ENCODE data around the gene TP53INP2. TPM values are rescaled to one million over a fixed set of nuclear protein-coding genes. Genes with fewer than 3 reads are reported as not detected.

Gene TP53INP2
- total and polyA plus RNA-seq, 2 of the 4 experiments (the other 2 are of a cell fraction): 1.3 to 7.4 TPM

- TF ChIP-seq ELK1 (IDR thresholded peaks at IDR 0.05; ENCODE audit: borderline replicate concordance, low read depth, low read length): no peak
Observed at GRCh38 chr20:34706912-34707784, 3.0 kb downstream of the TP53INP2 start (continued).

GRCh38 chr20:34708621-34709043 is 4.5 kb downstream of the TP53INP2 start:
- no peak overlapping the region for H2BK120ac ChIP-seq (ENCODE audit: low read depth, low read length)
- H2AK5ac ChIP-seq (ENCODE audit: low read depth, low read length): peak overlapping the region; percentile 43; the same call in 1 of the 2 replicates
- peaks cover 17% of the 10 kb centered on the region; the same call in 1 of the 2 replicates for H3K36me3 ChIP-seq (ENCODE audit: control insufficient read depth, insufficient read depth, low read length)
- H3K27ac ChIP-seq (ENCODE audit: insufficient read depth, low read length): peak overlapping the region; percentile 75; the same call in 1 of the 2 replicates
- H2BK20ac ChIP-seq (ENCODE audit: low read depth, low read length): no peak overlapping the region
- H3K4me2 ChIP-seq (ENCODE audit: low read depth, low read length): peak overlapping the region; percentile 13
- H3K9me3 ChIP-seq (ENCODE audit: control insufficient read depth, insufficient read depth, low read length): no peaks in the 10 kb centered on the region
- dilution Hi-C loops (cut with HindIII; ENCODE audit: low sequenced_read_pairs, unreplicated experiment) (no loop called here), intact Hi-C loops (cut with micrococcal nuclease) (loop anchor here (1.0 to 5.0 kb wide), 4 partner anchors 59 to 396 kb away; no protein-coding TSS in a partner anchor), in situ Hi-C loops (cut with MboI; ENCODE audit: low sequenced_read_pairs) (no loop called here)
- ChIA-PET CTCF (interaction anchor here (0.8 to 1.6 kb wide), 2 partner anchors 126 to 170 kb away, joined by 4 to 5 read pairs; no protein-coding TSS in a partner anchor), POLR2A (ENCODE audit: unreplicated experiment) (interaction anchor here (0.6 kb wide), 1 partner anchor 58 kb away, joined by 16 read pairs; no protein-coding TSS in a partner anchor)
- no peak overlapping the region for H3K18ac ChIP-seq (ENCODE audit: low read depth, low read length)
- WGBS, 2 experiments (ENCODE audit: extremely low coverage in 2 of 2, insufficient read length in 1 of 2): 22% methylated on average over 4 of the region's 22 CpGs; no CpG with 5 or more reads in 1 of the 2 experiments
- H3K27me3 ChIP-seq (ENCODE audit: control insufficient read depth, insufficient read depth, low read length): no peaks in the 10 kb centered on the region
- no TSS peak for BruUV-seq (replicated peaks)
- H3K56ac ChIP-seq (ENCODE audit: extremely low read depth, insufficient read depth, low read length): no peak overlapping the region
- H3K4me3 ChIP-seq (ENCODE audit: insufficient read depth, low read depth, low read length): peak overlapping the region; percentile 57
- H3K9ac ChIP-seq (ENCODE audit: low read depth, low read length): no peak overlapping the region
- H4K8ac ChIP-seq (ENCODE audit: low read depth in 2 of 2, low read length in 2 of 2): peak overlapping the region; percentile 29 to 31; a peak in 1 of 4 replicates
- H3K4ac ChIP-seq (ENCODE audit: low read depth, low read length): no peak overlapping the region
- no peak overlapping the region for H3K23ac ChIP-seq (ENCODE audit: low read depth, low read length)
- no peak overlapping the region for H4K5ac ChIP-seq (ENCODE audit: low read depth, low read length)
- H3K4me1 ChIP-seq (ENCODE audit: control insufficient read depth, insufficient read depth, low read length): peaks cover 20% of the 10 kb centered on the region
- H2AK9ac ChIP-seq (replicated peaks; ENCODE audit: low read depth, low read length, poor library complexity): peak overlapping the region; percentile 67
- H4K91ac ChIP-seq (ENCODE audit: insufficient read depth, low read depth, low read length): peak overlapping the region; percentile 34; the same call in 1 of the 2 replicates
- H3K9me1 ChIP-seq (ENCODE audit: insufficient read depth, low read length): peaks cover 29% of the 10 kb centered on the region
- peak; percentile 16 for DNase-seq
- H2BK15ac ChIP-seq (ENCODE audit: low read depth, low read length): no peak overlapping the region
- no peak overlapping the region for H2BK5ac ChIP-seq (ENCODE audit: low read depth, low read length, poor library complexity, severe bottlenecking)
- H2AFZ ChIP-seq (replicated peaks; ENCODE audit: low read length, poor library complexity): peak overlapping the region; percentile 97
- peaks cover 20% of the 10 kb centered on the region; the same call in 1 of the 2 replicates for H4K20me1 ChIP-seq (ENCODE audit: insufficient read depth, low read length)
- ATAC-seq (ENCODE audit: low read depth): no peak
- H3K14ac ChIP-seq (replicated peaks; ENCODE audit: low read depth, low read length): no peak overlapping the region
- peaks cover 0 to 57% of the 10 kb centered on the region in 2 experiments; a peak in 2 of 4 replicates for H3K79me1 ChIP-seq (ENCODE audit: low read depth in 1 of 2, low read length in 2 of 2)
- peak; percentile 46 for TF ChIP-seq CTCF (conservative IDR thresholded peaks at IDR 0.05; ENCODE audit: low read depth, low read length)
- no peak for TF ChIP-seq CEBPB (IDR thresholded peaks at IDR 0.05; ENCODE audit: low read depth, low read length)
- no peak for TF ChIP-seq NFE2L2 (IDR thresholded peaks at IDR 0.05; ENCODE audit: low read depth, low read length)
- 0 out of 2 replicates have a peak, but pooled peaks have one; percentile 3 for TF ChIP-seq MAZ (IDR thresholded peaks at IDR 0.05; ENCODE audit: borderline replicate concordance, low read depth, low read length)
- TF ChIP-seq MXI1 (IDR thresholded peaks at IDR 0.05; ENCODE audit: borderline replicate concordance, low read depth, low read length): no peak
- TF ChIP-seq CHD1 (IDR thresholded peaks at IDR 0.05; ENCODE audit: low read depth, low read length): no peak
- TF ChIP-seq ELK1 (IDR thresholded peaks at IDR 0.05; ENCODE audit: borderline replicate concordance, low read depth, low read length): no peak
- TF ChIP-seq MAFK (IDR thresholded peaks at IDR 0.05; ENCODE audit: low read depth, low read length): no peak
- TF ChIP-seq FOS (IDR thresholded peaks at IDR 0.05; ENCODE audit: low read depth, low read length): no peak
